ENCODE measurements around the gene REG1A.

REG1A gene

GRCh38 chr2:79105259-79105658, 15.0 kb upstream of the REG1A start:
- TF ChIP-seq CTCF (IDR thresholded peaks at IDR 0.05) = no peak
- no peak overlapping the region for H3K4me3 ChIP-seq
- DNase-seq (ENCODE audit: low spot score) = no peak
- no peak overlapping the region for H3K27ac ChIP-seq

- DNase-seq (ENCODE audit: low spot score) = no peak
- no peak for TF ChIP-seq CTCF (IDR thresholded peaks at IDR 0.05)
Measured at GRCh38 chr2:79112269-79112668, 8.0 kb upstream of the REG1A start.

DNA sequence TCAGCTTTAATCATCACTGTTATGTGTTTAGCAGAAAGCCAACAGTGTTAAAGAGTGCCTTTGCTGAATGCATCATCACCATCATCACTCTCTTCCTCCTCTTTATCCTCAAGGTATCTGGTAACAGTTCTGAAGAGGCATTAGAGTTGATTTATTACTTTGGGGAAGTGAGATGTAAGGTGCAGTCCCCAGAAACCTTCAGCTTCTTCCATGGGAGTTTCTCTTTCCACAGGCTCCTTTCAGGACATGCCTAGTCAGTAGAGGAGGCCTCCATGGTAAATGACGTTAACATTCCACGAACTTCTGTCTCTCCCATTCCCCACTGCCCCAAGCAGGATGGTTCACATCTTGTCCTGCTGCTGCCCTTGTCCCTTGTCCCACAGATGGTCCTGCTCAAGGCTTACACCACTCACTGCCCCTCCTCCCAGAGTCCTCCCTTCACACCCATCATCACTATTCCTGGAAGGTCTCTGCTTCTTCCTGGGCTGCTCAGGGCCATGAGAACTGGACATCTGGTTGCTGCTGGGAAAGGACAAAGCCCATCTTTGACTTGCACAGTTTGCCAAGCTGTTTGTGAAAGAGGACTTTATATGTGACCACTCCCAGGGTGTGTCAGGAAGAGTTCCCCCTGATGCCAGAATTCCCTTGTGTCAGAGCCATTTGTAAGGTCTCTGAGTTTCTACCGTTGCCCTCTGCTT, 5.3 kb upstream of the REG1A start:
- TF ChIP-seq CTCF (IDR thresholded peaks at IDR 0.05) = no peak
- H3K4me3 ChIP-seq = no peak overlapping the region
- no peak overlapping the region for H3K27ac ChIP-seq
- no peak for DNase-seq (ENCODE audit: low spot score)

More at GRCh38 chr2:79112269-79112668, 8.0 kb upstream of the REG1A start:
- Histone ChIP-seq H3K4me3 (no peak overlapping the region), H3K27ac (no peak overlapping the region)

GRCh38 chr2:79116997-79117928, 3.0 kb upstream of the REG1A start:
- DNase-seq (ENCODE audit: low spot score) = no peak
- Histone ChIP-seq H3K27ac (no peak overlapping the region), H3K4me3 (no peak overlapping the region)
- TF ChIP-seq CTCF (IDR thresholded peaks at IDR 0.05) = no peak

DNA sequence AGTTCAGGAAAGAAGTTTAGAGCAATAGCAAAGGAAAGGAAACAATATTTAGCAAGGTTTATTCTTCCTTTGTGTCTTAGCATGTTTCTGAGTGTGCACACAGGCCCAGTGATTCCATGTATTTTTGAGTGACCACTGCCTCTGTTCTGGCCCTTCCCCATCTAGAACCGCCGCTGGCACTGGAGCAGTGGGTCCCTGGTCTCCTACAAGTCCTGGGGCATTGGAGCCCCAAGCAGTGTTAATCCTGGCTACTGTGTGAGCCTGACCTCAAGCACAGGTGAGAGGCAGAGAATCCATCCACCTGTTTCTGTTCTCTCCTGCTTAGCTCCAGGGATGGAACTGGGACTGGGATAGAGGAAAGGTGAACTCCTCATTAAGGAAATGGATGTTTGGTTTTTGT, 2.4 kb downstream of the REG1A start:
- H3K27ac ChIP-seq = no peak overlapping the region
- no peak for TF ChIP-seq CTCF (IDR thresholded peaks at IDR 0.05)
- H3K4me3 ChIP-seq = no peak overlapping the region
- DNase-seq (ENCODE audit: low spot score) = no peak

DNA sequence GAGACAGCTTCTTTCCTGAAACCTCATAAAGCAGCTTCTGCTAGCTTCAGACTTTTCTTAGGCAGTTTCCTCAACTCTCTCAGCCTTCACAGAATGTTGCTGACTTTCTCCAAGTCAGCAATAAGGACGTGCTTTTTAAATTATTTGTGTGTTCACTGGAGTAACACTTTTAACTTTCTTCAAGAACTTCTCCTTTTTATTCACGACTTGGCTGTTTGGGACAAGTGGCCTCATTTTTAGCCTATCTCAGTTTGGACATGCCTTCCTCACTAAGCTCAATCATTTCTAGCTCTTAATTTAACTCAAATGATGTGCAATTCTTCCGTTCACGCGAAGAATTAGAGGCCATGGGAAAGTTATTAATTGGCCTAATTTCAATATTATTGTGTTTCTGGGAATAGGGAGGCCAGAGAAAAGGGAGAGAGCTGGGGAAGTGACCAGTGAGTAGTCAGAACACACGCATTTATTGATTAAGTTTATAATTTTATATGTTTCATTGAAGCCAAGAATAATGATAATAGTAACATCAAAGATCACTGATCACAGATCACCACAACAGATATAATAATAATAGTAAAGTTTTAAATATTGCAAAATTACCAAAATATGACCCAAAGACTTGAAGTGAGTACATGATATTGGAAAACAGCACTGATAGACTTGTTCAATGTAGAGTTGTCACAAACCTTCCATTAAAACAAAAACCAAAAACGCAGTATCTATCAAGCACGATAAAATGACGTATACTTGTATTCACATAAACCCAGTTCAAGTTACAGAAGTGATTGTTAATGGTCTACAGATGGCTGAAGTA, 4.8 kb downstream of the REG1A start:
- Histone ChIP-seq H3K27ac (no peak overlapping the region), H3K4me3 (no peak overlapping the region)
- DNase-seq (ENCODE audit: low spot score) = no peak
- no peak for TF ChIP-seq CTCF (IDR thresholded peaks at IDR 0.05)
